ENCODE data around the gene DCLRE1B.

DCLRE1B gene

GRCh38 chr1:113928941-113929749 is 24.0 kb downstream of the DCLRE1B start, which contains the start of gene HIPK1 (continued):
- peak; percentile 67; the same call in 1 of the 2 replicates for TF ChIP-seq KLF10 (tag by site-specific recombination; IDR thresholded peaks at IDR 0.05)
- TF ChIP-seq ZNF132 (tag by site-specific recombination; IDR thresholded peaks at IDR 0.05; ENCODE audit: borderline replicate concordance) = no peak
- no peak; the same call in 1 of the 2 replicates for TF ChIP-seq TSHZ1 (tag by site-specific recombination; IDR thresholded peaks at IDR 0.05; ENCODE audit: borderline replicate concordance)
- peak; percentile 96 for TF ChIP-seq SP2 (tag by site-specific recombination; IDR thresholded peaks at IDR 0.05)
- peak; percentile 93 for TF ChIP-seq SP3 (tag by site-specific recombination; IDR thresholded peaks at IDR 0.05)
- TF ChIP-seq ZNF48 (tag by site-specific recombination; IDR thresholded peaks at IDR 0.05) = no peak
- no peak for TF ChIP-seq PRDM2 (tag by site-specific recombination; IDR thresholded peaks at IDR 0.05; ENCODE audit: borderline replicate concordance)
- peak; percentile 9; the same call in 1 of the 2 replicates for TF ChIP-seq ZNF133 (tag by site-specific recombination; IDR thresholded peaks at IDR 0.05)
- TF ChIP-seq PATZ1 (tag by site-specific recombination; IDR thresholded peaks at IDR 0.05) = peak; percentile 83
- no peak for TF ChIP-seq ZNF529 (tag by site-specific recombination; IDR thresholded peaks at IDR 0.05; ENCODE audit: insufficient replicate concordance)
- peak; percentile 84; the same call in 1 of the 2 replicates for TF ChIP-seq ZSCAN23 (tag by site-specific recombination; IDR thresholded peaks at IDR 0.05)
- no peak for TF ChIP-seq AEBP2 (tag by site-specific recombination; IDR thresholded peaks at IDR 0.05; ENCODE audit: borderline replicate concordance)
- TF ChIP-seq ZNF169 (tag by site-specific recombination; IDR thresholded peaks at IDR 0.05) = no peak
- peak; percentile 81 for TF ChIP-seq ZNF10 (tag by site-specific recombination; IDR thresholded peaks at IDR 0.05)
- TF ChIP-seq ZNF580 (tag by site-specific recombination; IDR thresholded peaks at IDR 0.05) = peak; percentile 89
- peak; percentile 95 for TF ChIP-seq ZBTB20 (tag by site-specific recombination; IDR thresholded peaks at IDR 0.05)
- no peak for TF ChIP-seq BCL11A (tag by site-specific recombination; IDR thresholded peaks at IDR 0.05; ENCODE audit: low read depth)
- peak; percentile 82; the same call in 1 of the 2 replicates for TF ChIP-seq PBX3 (CRISPR knock-in tag; IDR thresholded peaks at IDR 0.05)
- no peak for TF ChIP-seq ZFP41 (tag by site-specific recombination; IDR thresholded peaks at IDR 0.05; ENCODE audit: borderline replicate concordance)
- TF ChIP-seq RBAK (tag by site-specific recombination; IDR thresholded peaks at IDR 0.05) = no peak
- peak; percentile 15 for TF ChIP-seq ZNF423 (tag by site-specific recombination; IDR thresholded peaks at IDR 0.05)
- TF ChIP-seq ZNF274 (IDR thresholded peaks at IDR 0.05; ENCODE audit: low read length) = no peak
- no peak for TF ChIP-seq ZNF274 (tag by site-specific recombination; IDR thresholded peaks at IDR 0.05; ENCODE audit: borderline replicate concordance)

Data from HEK293 (cell line).